ENCODE measurements around the gene SLC5A1. TPM values are rescaled to one million over a fixed set of nuclear protein-coding genes. Genes with fewer than 3 reads are reported as not detected.
"Not testable (repeated sequence)": the region's sequence is repeated elsewhere in the genome, so short reads cannot be mapped to it uniquely, and the experiment has no call there.

Gene SLC5A1
- total RNA-seq, 1 donor from 2014 or later: not detected

GRCh38 chr22:32150647-32151046 is 107.6 kb downstream of the SLC5A1 start:
- not testable (repeated sequence) for DNase-seq

GRCh38 chr22:32151641-32152040 is 108.6 kb downstream of the SLC5A1 start:
- not testable (repeated sequence) for DNase-seq

GRCh38 chr22:32154727-32155126 is 111.7 kb downstream of the SLC5A1 start:
- not testable (repeated sequence) for DNase-seq

- DNase-seq: not testable (repeated sequence)
These were observed 114.6 kb downstream of the SLC5A1 start for GRCh38 chr22:32157632-32158031.

- no peak for DNase-seq
These were observed 115.9 kb downstream of the SLC5A1 start, which contains the start of gene C22orf42 for GRCh38 chr22:32158712-32159533. C22orf42 (minus strand) TSS chr22:32159303; CDS start chr22:32159215, 88 bp downstream.

GRCh38 chr22:32160411-32160810 is 117.3 kb downstream of the SLC5A1 start:
- DNase-seq: not testable (repeated sequence)

Other genes starting within 250 kb of the SLC5A1 start
- 145 and 162 TPM in 2 replicates for gene YWHAH, start 98.7 kb upstream of the SLC5A1 start, total RNA-seq
- gene C22orf42, start 116.0 kb downstream of the SLC5A1 start, total RNA-seq: not detected in 2 replicates
- 0.14 TPM in 1 of 2 replicates, not detected in the other for gene RFPL2, start 161.8 kb downstream of the SLC5A1 start, total RNA-seq
- gene SLC5A4, start 212.1 kb downstream of the SLC5A1 start, total RNA-seq: 2.7 and 3.3 TPM in 2 replicates